ENCODE results near the gene SASS6. TPM values are rescaled to one million over a fixed set of nuclear protein-coding genes. Genes with fewer than 3 reads are reported as not detected.

SASS6 gene
- total and polyA plus RNA-seq, 10 of the 15 experiments (the other 5 are each of a cell fraction or from before 2014, with no cell fraction given): 6.6 to 17.9 (median 10.2) TPM

DNA sequence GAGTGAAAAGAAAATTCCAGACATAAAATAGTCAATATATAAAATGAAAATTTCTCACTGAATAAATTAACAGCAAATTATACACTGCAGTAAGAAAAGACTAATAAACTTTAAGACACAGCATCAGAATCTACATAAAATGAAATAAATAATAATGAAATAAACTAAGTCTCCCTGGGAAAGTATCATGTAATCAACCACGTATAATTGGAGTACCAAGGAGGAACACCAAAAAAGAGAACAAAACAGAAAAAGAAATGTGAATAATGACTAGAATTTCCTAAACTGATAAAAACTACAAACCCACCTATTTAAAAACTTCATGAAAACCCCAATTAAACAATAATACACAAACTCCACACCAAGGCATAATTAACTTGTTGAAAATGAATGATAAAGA, 43.6 kb downstream of the SASS6 start:
- Histone ChIP-seq H3K27ac (ENCODE audit: control insufficient read depth, insufficient read depth) (no peak overlapping the region), H3K9ac (ENCODE audit: control insufficient read depth, insufficient read depth, low read length) (no peak overlapping the region), H3K36me3 (ENCODE audit: control insufficient read depth in 2 of 2, insufficient read depth in 2 of 2, low read length in 1 of 2) (peaks cover 0 to 12% of the 10 kb centered on the region in 2 experiments; a peak in 3 of 4 replicates), H3K9me3 (replicated peaks; ENCODE audit: control insufficient read depth, insufficient read depth, low read length) (no peaks in the 10 kb centered on the region), H4K20me1 (ENCODE audit: control insufficient read depth, insufficient read depth) (no peaks in the 10 kb centered on the region), H3K27me3 (replicated peaks in 1 of 2; ENCODE audit: control insufficient read depth in 2 of 2, insufficient read depth in 2 of 2, low read length in 1 of 2) (no peaks in the 10 kb centered on the region), H2AFZ (ENCODE audit: control insufficient read depth, low read depth, low read length) (no peak overlapping the region), H3K4me2 (ENCODE audit: control insufficient read depth, insufficient read depth) (no peak overlapping the region), H3K4me3 (no peak overlapping the region), H3K4me1 (ENCODE audit: control insufficient read depth, insufficient read depth, low read length) (no peaks in the 10 kb centered on the region), H3K79me2 (ENCODE audit: control insufficient read depth, insufficient read depth, low read length) (no peaks in the 10 kb centered on the region)
- WGBS (ENCODE audit: insufficient coverage, insufficient replicate concordance, low lambda C conversion rate, missing lambda C conversion rate): 100% methylated on average over 1 of the region's 1 CpG
- no TSS peak for BruUV-seq (replicated peaks)
- ChIA-PET RAD21 (ENCODE audit: unreplicated experiment) (no interaction called here), SMC1A (ENCODE audit: uncharacterized antibody, unreplicated experiment) (no interaction called here), CTCF (no interaction called here), POLR2A (no interaction called here)
- in situ Hi-C loops (cut with MboI) (no loop called here), intact Hi-C loops (cut with micrococcal nuclease; ENCODE audit: unreplicated experiment) (no loop called here)
- DNase-seq (ENCODE audit: low read depth, low spot score) (no peak), FAIRE-seq (no peak), ATAC-seq (no peak)
- no peak for TF ChIP-seq CBX5 (IDR thresholded peaks at IDR 0.05; ENCODE audit: low read depth)
- no peak for TF ChIP-seq SMAD5 (IDR thresholded peaks at IDR 0.05; ENCODE audit: low read depth)
- TF ChIP-seq CBFB (IDR thresholded peaks at IDR 0.05; ENCODE audit: low read depth): no peak
- no peak for TF ChIP-seq TCF3 (IDR thresholded peaks at IDR 0.05; ENCODE audit: borderline replicate concordance, insufficient read depth, low read depth, low read length)
- no peak for TF ChIP-seq SIN3A (IDR thresholded peaks at IDR 0.05; ENCODE audit: low read depth, low read length)
- no peak for TF ChIP-seq BMI1 (IDR thresholded peaks at IDR 0.05; ENCODE audit: borderline replicate concordance)
- no peak for TF ChIP-seq IRF4 (IDR thresholded peaks at IDR 0.05; ENCODE audit: low read depth, low read length)
- no peak for TF ChIP-seq RAD51 (IDR thresholded peaks at IDR 0.05)
- TF ChIP-seq TARDBP (IDR thresholded peaks at IDR 0.05; ENCODE audit: borderline replicate concordance): no peak

DNA sequence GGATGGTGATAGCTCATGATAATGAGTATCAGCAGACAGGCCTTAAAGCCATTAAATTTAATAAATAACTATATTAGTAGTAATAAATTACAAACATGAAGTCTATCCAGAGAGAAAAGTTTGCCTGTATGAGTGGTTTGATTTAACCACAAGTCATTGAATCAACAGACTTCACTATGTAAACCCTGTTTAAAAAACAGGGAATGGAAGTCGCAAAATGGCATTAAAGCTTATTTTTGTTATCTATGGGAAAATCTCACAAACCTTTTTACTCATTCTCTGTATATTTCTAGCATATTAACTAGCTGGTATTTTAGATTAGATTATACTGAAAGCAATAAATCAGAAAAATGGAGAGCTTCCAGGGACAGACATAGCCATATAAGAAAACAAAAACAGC, 45.3 kb downstream of the SASS6 start:
- FAIRE-seq (no peak), DNase-seq (ENCODE audit: low read depth, low spot score) (no peak), ATAC-seq (no peak)
- H3K4me2 ChIP-seq (ENCODE audit: control insufficient read depth, insufficient read depth): no peak overlapping the region
- intact Hi-C loops (cut with micrococcal nuclease; ENCODE audit: unreplicated experiment) (no loop called here), in situ Hi-C loops (cut with MboI) (no loop called here)
- CTCF ChIA-PET: interaction anchor here (0.9 to 1.4 kb wide), 6 partner anchors 13 to 372 kb away, joined by 3 to 4 read pairs (median 3); no protein-coding TSS in a partner anchor
- H4K20me1 ChIP-seq (ENCODE audit: control insufficient read depth, insufficient read depth): no peaks in the 10 kb centered on the region
- 95% methylated on average over 1 of the region's 1 CpG for WGBS (ENCODE audit: insufficient coverage, insufficient replicate concordance, low lambda C conversion rate, missing lambda C conversion rate)
- no peaks in the 10 kb centered on the region for H3K79me2 ChIP-seq (ENCODE audit: control insufficient read depth, insufficient read depth, low read length)
- SMC1A ChIA-PET (ENCODE audit: uncharacterized antibody, unreplicated experiment): interaction anchor here (0.8 to 3.1 kb wide), 5 partner anchors 12 to 118 kb away, joined by 3 to 22 read pairs (median 4); partner anchors contain the start of gene SLC35A3
- H3K27ac ChIP-seq (ENCODE audit: control insufficient read depth, insufficient read depth): no peak overlapping the region
- RAD21 ChIA-PET (ENCODE audit: unreplicated experiment): interaction anchor here (0.9 to 1.2 kb wide), 2 partner anchors 38 to 49 kb away, joined by 3 to 4 read pairs; a partner anchor contains a TSS
- H3K9ac ChIP-seq (ENCODE audit: control insufficient read depth, insufficient read depth, low read length): no peak overlapping the region
- no TSS peak for BruUV-seq (replicated peaks)
- H3K36me3 ChIP-seq (ENCODE audit: control insufficient read depth in 2 of 2, insufficient read depth in 2 of 2, low read length in 1 of 2): peaks cover 0 to 9% of the 10 kb centered on the region in 2 experiments; a peak in 3 of 4 replicates
- H3K9me3 ChIP-seq (replicated peaks; ENCODE audit: control insufficient read depth, insufficient read depth, low read length): no peaks in the 10 kb centered on the region
- H2AFZ ChIP-seq (ENCODE audit: control insufficient read depth, low read depth, low read length): no peak overlapping the region
- POLR2A ChIA-PET: interaction anchor here (0.7 to 1.1 kb wide), 3 partner anchors 10 to 129 kb away, joined by 3 read pairs; no protein-coding TSS in a partner anchor
- no peak overlapping the region for H3K4me3 ChIP-seq
- no peaks in the 10 kb centered on the region for H3K4me1 ChIP-seq (ENCODE audit: control insufficient read depth, insufficient read depth, low read length)
- no peaks in the 10 kb centered on the region for H3K27me3 ChIP-seq (replicated peaks in 1 of 2; ENCODE audit: control insufficient read depth in 2 of 2, insufficient read depth in 2 of 2, low read length in 1 of 2)
- TF ChIP-seq MYC (IDR thresholded peaks at IDR 0.05; ENCODE audit: insufficient read depth, insufficient read length, insufficient replicate concordance, low read length, severe bottlenecking) (no peak), BACH1 (IDR thresholded peaks at IDR 0.05; ENCODE audit: borderline replicate concordance) (no peak), MTA2 (IDR thresholded peaks at IDR 0.05; ENCODE audit: low read depth) (no peak), SMARCA5 (IDR thresholded peaks at IDR 0.05) (no peak), STAT1 (conservative IDR thresholded peaks at IDR 0.05) (no peak), SIX5 (IDR thresholded peaks at IDR 0.05; ENCODE audit: low read depth, low read length, severe bottlenecking) (no peak)
- TF ChIP-seq, protein P1, sequence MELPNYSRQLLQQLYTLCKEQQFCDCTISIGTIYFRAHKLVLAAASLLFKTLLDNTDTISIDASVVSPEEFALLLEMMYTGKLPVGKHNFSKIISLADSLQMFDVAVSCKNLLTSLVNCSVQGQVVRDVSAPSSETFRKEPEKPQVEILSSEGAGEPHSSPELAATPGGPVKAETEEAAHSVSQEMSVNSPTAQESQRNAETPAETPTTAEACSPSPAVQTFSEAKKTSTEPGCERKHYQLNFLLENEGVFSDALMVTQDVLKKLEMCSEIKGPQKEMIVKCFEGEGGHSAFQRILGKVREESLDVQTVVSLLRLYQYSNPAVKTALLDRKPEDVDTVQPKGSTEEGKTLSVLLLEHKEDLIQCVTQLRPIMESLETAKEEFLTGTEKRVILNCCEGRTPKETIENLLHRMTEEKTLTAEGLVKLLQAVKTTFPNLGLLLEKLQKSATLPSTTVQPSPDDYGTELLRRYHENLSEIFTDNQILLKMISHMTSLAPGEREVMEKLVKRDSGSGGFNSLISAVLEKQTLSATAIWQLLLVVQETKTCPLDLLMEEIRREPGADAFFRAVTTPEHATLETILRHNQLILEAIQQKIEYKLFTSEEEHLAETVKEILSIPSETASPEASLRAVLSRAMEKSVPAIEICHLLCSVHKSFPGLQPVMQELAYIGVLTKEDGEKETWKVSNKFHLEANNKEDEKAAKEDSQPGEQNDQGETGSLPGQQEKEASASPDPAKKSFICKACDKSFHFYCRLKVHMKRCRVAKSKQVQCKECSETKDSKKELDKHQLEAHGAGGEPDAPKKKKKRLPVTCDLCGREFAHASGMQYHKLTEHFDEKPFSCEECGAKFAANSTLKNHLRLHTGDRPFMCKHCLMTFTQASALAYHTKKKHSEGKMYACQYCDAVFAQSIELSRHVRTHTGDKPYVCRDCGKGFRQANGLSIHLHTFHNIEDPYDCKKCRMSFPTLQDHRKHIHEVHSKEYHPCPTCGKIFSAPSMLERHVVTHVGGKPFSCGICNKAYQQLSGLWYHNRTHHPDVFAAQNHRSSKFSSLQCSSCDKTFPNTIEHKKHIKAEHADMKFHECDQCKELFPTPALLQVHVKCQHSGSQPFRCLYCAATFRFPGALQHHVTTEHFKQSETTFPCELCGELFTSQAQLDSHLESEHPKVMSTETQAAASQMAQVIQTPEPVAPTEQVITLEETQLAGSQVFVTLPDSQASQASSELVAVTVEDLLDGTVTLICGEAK (IDR thresholded peaks at IDR 0.05; ENCODE audit: borderline replicate concordance): no peak

All from GM12878 (cell line).